ENCODE measurements around the gene INTS15. TPM values are rescaled to one million over a fixed set of nuclear protein-coding genes. Genes with fewer than 3 reads are reported as not detected.

The INTS15 gene
- total and polyA plus RNA-seq, 10 of the 15 experiments (the other 5 are each of a cell fraction or from before 2014, with no cell fraction given): 0.89 to 28.2 (median 16.8) TPM

DNA sequence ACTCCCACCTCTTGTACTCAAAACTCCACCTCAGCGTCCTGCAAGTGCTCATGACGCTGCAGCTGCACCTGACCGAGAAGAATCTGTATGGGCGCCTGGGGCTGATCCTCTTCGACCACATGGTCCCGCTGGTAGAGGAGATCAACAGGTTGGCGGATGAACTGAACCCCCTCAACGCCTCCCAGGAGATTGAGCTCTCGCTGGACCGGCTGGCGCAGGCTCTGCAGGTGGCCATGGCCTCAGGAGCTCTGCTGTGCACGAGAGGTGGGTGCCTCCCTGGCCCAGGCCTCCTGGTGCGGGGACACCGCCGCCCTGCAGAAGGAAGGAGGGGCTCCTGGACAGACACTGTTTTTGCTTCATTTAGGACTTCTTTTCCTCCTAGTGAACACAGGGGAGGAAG, 10.3 kb downstream of the INTS15 start:
- H3K27ac ChIP-seq (ENCODE audit: control insufficient read depth, insufficient read depth): no peak overlapping the region
- TF ChIP-seq RAD51 (IDR thresholded peaks at IDR 0.05) (no peak), SIX5 (IDR thresholded peaks at IDR 0.05; ENCODE audit: low read depth, low read length, severe bottlenecking) (no peak), POLR2A (IDR thresholded peaks at IDR 0.05; ENCODE audit: low read depth, low read length) (no peak), CBFB (IDR thresholded peaks at IDR 0.05; ENCODE audit: low read depth) (no peak)
- TF ChIP-seq, protein P1, sequence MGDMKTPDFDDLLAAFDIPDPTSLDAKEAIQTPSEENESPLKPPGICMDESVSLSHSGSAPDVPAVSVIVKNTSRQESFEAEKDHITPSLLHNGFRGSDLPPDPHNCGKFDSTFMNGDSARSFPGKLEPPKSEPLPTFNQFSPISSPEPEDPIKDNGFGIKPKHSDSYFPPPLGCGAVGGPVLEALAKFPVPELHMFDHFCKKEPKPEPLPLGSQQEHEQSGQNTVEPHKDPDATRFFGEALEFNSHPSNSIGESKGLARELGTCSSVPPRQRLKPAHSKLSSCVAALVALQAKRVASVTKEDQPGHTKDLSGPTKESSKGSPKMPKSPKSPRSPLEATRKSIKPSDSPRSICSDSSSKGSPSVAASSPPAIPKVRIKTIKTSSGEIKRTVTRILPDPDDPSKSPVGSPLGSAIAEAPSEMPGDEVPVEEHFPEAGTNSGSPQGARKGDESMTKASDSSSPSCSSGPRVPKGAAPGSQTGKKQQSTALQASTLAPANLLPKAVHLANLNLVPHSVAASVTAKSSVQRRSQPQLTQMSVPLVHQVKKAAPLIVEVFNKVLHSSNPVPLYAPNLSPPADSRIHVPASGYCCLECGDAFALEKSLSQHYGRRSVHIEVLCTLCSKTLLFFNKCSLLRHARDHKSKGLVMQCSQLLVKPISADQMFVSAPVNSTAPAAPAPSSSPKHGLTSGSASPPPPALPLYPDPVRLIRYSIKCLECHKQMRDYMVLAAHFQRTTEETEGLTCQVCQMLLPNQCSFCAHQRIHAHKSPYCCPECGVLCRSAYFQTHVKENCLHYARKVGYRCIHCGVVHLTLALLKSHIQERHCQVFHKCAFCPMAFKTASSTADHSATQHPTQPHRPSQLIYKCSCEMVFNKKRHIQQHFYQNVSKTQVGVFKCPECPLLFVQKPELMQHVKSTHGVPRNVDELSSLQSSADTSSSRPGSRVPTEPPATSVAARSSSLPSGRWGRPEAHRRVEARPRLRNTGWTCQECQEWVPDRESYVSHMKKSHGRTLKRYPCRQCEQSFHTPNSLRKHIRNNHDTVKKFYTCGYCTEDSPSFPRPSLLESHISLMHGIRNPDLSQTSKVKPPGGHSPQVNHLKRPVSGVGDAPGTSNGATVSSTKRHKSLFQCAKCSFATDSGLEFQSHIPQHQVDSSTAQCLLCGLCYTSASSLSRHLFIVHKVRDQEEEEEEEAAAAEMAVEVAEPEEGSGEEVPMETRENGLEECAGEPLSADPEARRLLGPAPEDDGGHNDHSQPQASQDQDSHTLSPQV (IDR thresholded peaks at IDR 0.05): no peak
- TF ChIP-seq, protein P2, sequence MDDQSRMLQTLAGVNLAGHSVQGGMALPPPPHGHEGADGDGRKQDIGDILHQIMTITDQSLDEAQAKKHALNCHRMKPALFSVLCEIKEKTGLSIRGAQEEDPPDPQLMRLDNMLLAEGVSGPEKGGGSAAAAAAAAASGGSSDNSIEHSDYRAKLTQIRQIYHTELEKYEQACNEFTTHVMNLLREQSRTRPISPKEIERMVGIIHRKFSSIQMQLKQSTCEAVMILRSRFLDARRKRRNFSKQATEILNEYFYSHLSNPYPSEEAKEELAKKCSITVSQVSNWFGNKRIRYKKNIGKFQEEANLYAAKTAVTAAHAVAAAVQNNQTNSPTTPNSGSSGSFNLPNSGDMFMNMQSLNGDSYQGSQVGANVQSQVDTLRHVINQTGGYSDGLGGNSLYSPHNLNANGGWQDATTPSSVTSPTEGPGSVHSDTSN (IDR thresholded peaks at IDR 0.05; ENCODE audit: insufficient replicate concordance, low read depth, low read length): no peak
- ChIA-PET SMC1A (ENCODE audit: uncharacterized antibody, unreplicated experiment) (interaction anchor here (0.6 kb wide), 1 partner anchor 9 kb away, joined by 5 read pairs; no protein-coding TSS in a partner anchor), CTCF (interaction anchor here (1.2 kb wide), 1 partner anchor 84 kb away, joined by 4 read pairs; no protein-coding TSS in a partner anchor), RAD21 (ENCODE audit: unreplicated experiment) (no interaction called here), POLR2A (no interaction called here)
- BruUV-seq (replicated peaks): no TSS peak
- peaks cover 15 to 21% of the 10 kb centered on the region in 2 experiments; a peak in 3 of 4 replicates for H3K36me3 ChIP-seq (ENCODE audit: control insufficient read depth in 2 of 2, insufficient read depth in 2 of 2, low read length in 1 of 2)
- H3K4me1 ChIP-seq (ENCODE audit: control insufficient read depth, insufficient read depth, low read length): no peaks in the 10 kb centered on the region
- no peak overlapping the region for H3K9ac ChIP-seq (ENCODE audit: control insufficient read depth, insufficient read depth, low read length)
- WGBS (ENCODE audit: insufficient coverage, insufficient replicate concordance, low lambda C conversion rate, missing lambda C conversion rate): 92% methylated on average over 15 of the region's 15 CpGs
- DNase-seq (ENCODE audit: low read depth, low spot score) (no peak), ATAC-seq (no peak), FAIRE-seq (no peak)
- H2AFZ ChIP-seq (ENCODE audit: control insufficient read depth, low read depth, low read length): no peak overlapping the region
- no peak overlapping the region for H3K4me3 ChIP-seq
- H3K27me3 ChIP-seq (replicated peaks in 1 of 2; ENCODE audit: control insufficient read depth in 2 of 2, insufficient read depth in 2 of 2, low read length in 1 of 2): no peaks in the 10 kb centered on the region
- H3K9me3 ChIP-seq (replicated peaks; ENCODE audit: control insufficient read depth, insufficient read depth, low read length): no peaks in the 10 kb centered on the region
- H3K79me2 ChIP-seq (ENCODE audit: control insufficient read depth, insufficient read depth, low read length): no peaks in the 10 kb centered on the region
- intact Hi-C loops (cut with micrococcal nuclease; ENCODE audit: unreplicated experiment) (no loop called here), in situ Hi-C loops (cut with MboI) (no loop called here)
- no peak overlapping the region for H3K4me2 ChIP-seq (ENCODE audit: control insufficient read depth, insufficient read depth)
- no peaks in the 10 kb centered on the region for H4K20me1 ChIP-seq (ENCODE audit: control insufficient read depth, insufficient read depth)
